Tibial artery (tissue), 4 donors: ENCODE data around the gene ERI2.

ENCODE experiments used
- DNase-seq, 2 donors: peaks; one replicate each; pipeline ENCODE4 v3.0.0-alpha.2; 2019
- H3K27ac ChIP-seq, 2 donors: fragments of 200-600 bp; sonication (generic) in 1 of 2; 1 replicate in 1 of 2; 2 replicates in 1 of 2; pipeline ENCODE4 v1.5.1; 2018 to 2019; ENCODE audit warnings: mild to moderate bottlenecking in 1 of 2
- H3K27me3 ChIP-seq, 2 donors: fragments of 200-600 bp; sonication (generic) in 1 of 2; one replicate each; pipeline versions ENCODE4 v1.5.1 to v1.6.0; 2016 to 2019
- H3K36me3 ChIP-seq, 3 donors: fragments of 200-600 bp; sonication (generic) in 2 of 3; one replicate each; pipeline ENCODE4 v1.5.1; 2016 to 2019; ENCODE audit warnings: mild to moderate bottlenecking in 2 of 3
- H3K4me1 ChIP-seq, 4 donors: fragments of 200-600 bp; sonication (generic) in 2 of 4; 1 replicate in 3 of 4; 2 replicates in 1 of 4; pipeline ENCODE4 v1.5.1; 2016 to 2019
- H3K4me3 ChIP-seq, 2 donors: fragments of 200-600 bp; sonication (generic) in 1 of 2; 1 replicate in 1 of 2; 2 replicates in 1 of 2; pipeline ENCODE4 v1.5.1; 2018 to 2019; ENCODE audit warnings: mild to moderate bottlenecking in 2 of 2
- H3K9me3 ChIP-seq, 3 donors: fragments of 200-600 bp; sonication (generic) in 1 of 3; one replicate each; pipeline ENCODE4 v1.5.1; 2016 to 2019
- CTCF ChIP-seq, 2 experiments: fragments of 200-600 bp in 1 of 2; fragments of 450-650 bp in 1 of 2; IDR thresholded peaks; one replicate each; pipeline ENCODE4 v1.5.1; 2017 to 2019; ENCODE audit warnings: antibody characterized with exemption in 2 of 2, mild to moderate bottlenecking in 1 of 2, moderate library complexity in 1 of 2
- intact Hi-C: fragments of 100-400 bp; cut with DNase I; formaldehyde crosslinking; loops from one replicate; pipeline ENCODE4 v1.15.0; 2023; ENCODE audit warnings: low total_unique reads

Gene ERI2

GRCh38 chr16:20806168-20807050 is at the start of gene ERI2, which contains the start of gene REXO5:
ERI2 (minus strand) TSS chr16:20806472; CDS start chr16:20806430, 42 bp downstream.
REXO5 (plus strand) TSS chr16:20806527; CDS start chr16:20806954, 427 bp downstream.
- TF ChIP-seq CTCF (IDR thresholded peaks at IDR 0.05), result peak; percentile 30 to 44
- H3K27ac ChIP-seq, result peak within 1 kb of the TSS; percentile 80 to 88
- intact Hi-C loops, result no loop called here
- H3K4me1 ChIP-seq, result peaks cover 0 to 19% (median 8%) of the 10 kb centered on the region in 4 donors
- H3K9me3 ChIP-seq, result no peaks in the 10 kb centered on the region
- H3K4me3 ChIP-seq, result peak within 1 kb of the TSS; percentile 66 to 68
- H3K27me3 ChIP-seq, result no peaks in the 10 kb centered on the region
- DNase-seq, result peak; percentile 90 to 94
- H3K36me3 ChIP-seq, result peaks cover 0 to 6% (median 0%) of the 10 kb centered on the region in 3 donors

- Histone ChIP-seq H3K9me3 (no peaks in the 10 kb centered on the region), H3K27me3 (no peaks in the 10 kb centered on the region), H3K4me1 (peaks cover 9 to 82% (median 52%) of the 10 kb centered on the region in 4 donors), H3K36me3 (peaks cover 4 to 11% (median 7%) of the 10 kb centered on the region in 3 donors), H3K4me3 (no peak overlapping the region), H3K27ac (no peak overlapping the region)
- no peak for TF ChIP-seq CTCF (IDR thresholded peaks at IDR 0.05)
- intact Hi-C loops, result no loop called here
- no peak for DNase-seq
Observed at GRCh38 chr16:20854963-20855362, 48.7 kb upstream of the ERI2 start.

- intact Hi-C loops, result no loop called here
- H3K36me3 ChIP-seq, result peaks cover 4 to 7% (median 7%) of the 10 kb centered on the region in 3 donors
- peaks cover 9 to 78% (median 48%) of the 10 kb centered on the region in 4 donors for H3K4me1 ChIP-seq
- no peak for DNase-seq
- TF ChIP-seq CTCF (IDR thresholded peaks at IDR 0.05), result no peak
- H3K27me3 ChIP-seq, result no peaks in the 10 kb centered on the region
- no peaks in the 10 kb centered on the region for H3K9me3 ChIP-seq
- H3K27ac ChIP-seq, result peak overlapping the region; percentile 75 to 76
- H3K4me3 ChIP-seq, result no peak overlapping the region
Observed at GRCh38 chr16:20853981-20854620, 47.8 kb upstream of the ERI2 start.

- no peak overlapping the region for H3K4me3 ChIP-seq
- H3K27me3 ChIP-seq, result no peaks in the 10 kb centered on the region
- H3K36me3 ChIP-seq, result peaks cover 4 to 7% (median 7%) of the 10 kb centered on the region in 3 donors
- no peak for DNase-seq
- intact Hi-C loops, result no loop called here
- peaks cover 9 to 74% (median 45%) of the 10 kb centered on the region in 4 donors for H3K4me1 ChIP-seq
- no peaks in the 10 kb centered on the region for H3K9me3 ChIP-seq
- no peak for TF ChIP-seq CTCF (IDR thresholded peaks at IDR 0.05)
- peak overlapping the region; percentile 75 to 76 for H3K27ac ChIP-seq
Observed at GRCh38 chr16:20853143-20853542, 46.9 kb upstream of the ERI2 start.

- DNase-seq, result peak; percentile 90 to 93
- peak overlapping the region; percentile 75 to 76 for H3K27ac ChIP-seq
Observed at GRCh38 chr16:20851601-20852000, 45.3 kb upstream of the ERI2 start.

More at GRCh38 chr16:20851601-20852000, 45.3 kb upstream of the ERI2 start:
- no peaks in the 10 kb centered on the region for H3K27me3 ChIP-seq
- peaks cover 4 to 7% (median 7%) of the 10 kb centered on the region in 3 donors for H3K36me3 ChIP-seq
- TF ChIP-seq CTCF (IDR thresholded peaks at IDR 0.05), result no peak
- no peak overlapping the region for H3K4me3 ChIP-seq
- intact Hi-C loops, result loop anchor here (2.0 kb wide), 1 partner anchor 231 kb away; no protein-coding TSS in a partner anchor
- peaks cover 6 to 59% (median 42%) of the 10 kb centered on the region in 4 donors for H3K4me1 ChIP-seq
- no peaks in the 10 kb centered on the region for H3K9me3 ChIP-seq
